Measurements from ENCODE around the gene RRAGA. TPM values are rescaled to one million over a fixed set of nuclear protein-coding genes. Genes with fewer than 3 reads are reported as not detected.

The RRAGA gene
- total and polyA plus RNA-seq, 2 donors (not counting 3 experiments of a cell fraction or from before 2014, with no cell fraction given): 81.2 to 88.3 TPM

DNA sequence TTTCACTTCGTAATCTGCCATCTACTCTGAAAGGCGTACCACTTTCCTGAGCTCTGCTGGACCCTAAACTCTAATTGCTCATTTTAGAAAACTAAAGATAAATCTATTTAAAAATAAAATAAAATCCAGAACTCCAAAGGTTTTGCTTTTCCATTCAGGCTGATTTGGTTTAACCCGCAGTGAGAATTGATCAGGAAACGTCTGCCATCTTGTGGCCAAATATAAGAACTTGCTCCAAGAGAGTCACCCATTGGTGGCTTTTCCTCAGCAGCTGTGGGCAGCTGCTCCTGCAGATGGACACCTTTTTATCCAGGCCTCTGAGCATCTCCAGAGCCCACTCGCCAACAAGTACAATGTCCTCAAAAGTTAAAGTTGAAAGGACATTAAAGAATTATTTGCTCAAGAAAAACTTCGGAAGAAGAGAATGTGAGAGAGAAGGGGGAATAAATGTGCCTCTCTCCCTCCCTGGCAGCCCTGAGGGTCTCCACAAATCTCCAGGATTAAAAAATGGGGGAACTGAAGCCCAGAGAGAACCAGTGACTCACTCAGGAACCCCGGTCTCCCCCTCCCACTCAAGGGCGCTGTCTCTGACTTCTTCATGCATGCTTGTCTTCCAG is 20.3 kb upstream of the RRAGA start:
- H2AFZ ChIP-seq (ENCODE audit: low read depth, low read length): no peak overlapping the region
- ChIA-PET POLR2A (no interaction called here), CTCF (interaction anchor here (0.6 to 6.9 kb wide), 37 partner anchors 10 to 1226 kb away, joined by 3 to 136 read pairs (median 4); partner anchors contain the start of gene RRAGA)
- DNase-seq (ENCODE audit: low read depth, low spot score): peak; percentile 59
- H3K9ac ChIP-seq (replicated peaks; ENCODE audit: extremely low read depth, insufficient read depth, low read length): no peak overlapping the region
- no peaks in the 10 kb centered on the region for H4K20me1 ChIP-seq (replicated peaks; ENCODE audit: control insufficient read depth, extremely low read depth, insufficient read depth, low read length)
- no peaks in the 10 kb centered on the region for H3K4me1 ChIP-seq (ENCODE audit: control insufficient read depth, extremely low read depth, insufficient read depth, low read length)
- H3K4me3 ChIP-seq (replicated peaks in 1 of 3; ENCODE audit: insufficient read depth in 1 of 3, low read depth in 1 of 3, low read length in 3 of 3): no peak overlapping the region
- peak; percentile 85 for FAIRE-seq
- no peaks in the 10 kb centered on the region for H3K36me3 ChIP-seq (ENCODE audit: control insufficient read depth in 2 of 2, extremely low read depth in 1 of 2, insufficient read depth in 2 of 2, low read length in 2 of 2)
- no TSS peak for BruUV-seq (replicated peaks)
- intact Hi-C loops (cut with micrococcal nuclease): loop anchor here (1.0 to 5.0 kb wide), 6 partner anchors 145 to 1502 kb away; no protein-coding TSS in a partner anchor
- dilution Hi-C loops (cut with MboI; ENCODE audit: extremely low pct_ligation_motif_present, low sequenced_read_pairs): no loop called here
- H3K9me3 ChIP-seq (replicated peaks; ENCODE audit: control insufficient read depth, insufficient read depth, low read length): no peaks in the 10 kb centered on the region
- TF ChIP-seq, protein P1, sequence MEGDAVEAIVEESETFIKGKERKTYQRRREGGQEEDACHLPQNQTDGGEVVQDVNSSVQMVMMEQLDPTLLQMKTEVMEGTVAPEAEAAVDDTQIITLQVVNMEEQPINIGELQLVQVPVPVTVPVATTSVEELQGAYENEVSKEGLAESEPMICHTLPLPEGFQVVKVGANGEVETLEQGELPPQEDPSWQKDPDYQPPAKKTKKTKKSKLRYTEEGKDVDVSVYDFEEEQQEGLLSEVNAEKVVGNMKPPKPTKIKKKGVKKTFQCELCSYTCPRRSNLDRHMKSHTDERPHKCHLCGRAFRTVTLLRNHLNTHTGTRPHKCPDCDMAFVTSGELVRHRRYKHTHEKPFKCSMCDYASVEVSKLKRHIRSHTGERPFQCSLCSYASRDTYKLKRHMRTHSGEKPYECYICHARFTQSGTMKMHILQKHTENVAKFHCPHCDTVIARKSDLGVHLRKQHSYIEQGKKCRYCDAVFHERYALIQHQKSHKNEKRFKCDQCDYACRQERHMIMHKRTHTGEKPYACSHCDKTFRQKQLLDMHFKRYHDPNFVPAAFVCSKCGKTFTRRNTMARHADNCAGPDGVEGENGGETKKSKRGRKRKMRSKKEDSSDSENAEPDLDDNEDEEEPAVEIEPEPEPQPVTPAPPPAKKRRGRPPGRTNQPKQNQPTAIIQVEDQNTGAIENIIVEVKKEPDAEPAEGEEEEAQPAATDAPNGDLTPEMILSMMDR (IDR thresholded peaks at IDR 0.05; ENCODE audit: extremely low read depth in 1 of 2, insufficient read depth in 1 of 2, low read depth in 1 of 2, low read length in 2 of 2): peak; percentile 58 to 66
- TF ChIP-seq, protein P2, sequence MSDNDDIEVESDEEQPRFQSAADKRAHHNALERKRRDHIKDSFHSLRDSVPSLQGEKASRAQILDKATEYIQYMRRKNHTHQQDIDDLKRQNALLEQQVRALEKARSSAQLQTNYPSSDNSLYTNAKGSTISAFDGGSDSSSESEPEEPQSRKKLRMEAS (IDR thresholded peaks at IDR 0.05; ENCODE audit: insufficient read depth, insufficient read length): no peak
- no peak overlapping the region for H3K4me2 ChIP-seq (ENCODE audit: insufficient read depth, low read length)
- H3K27me3 ChIP-seq (ENCODE audit: control insufficient read depth in 2 of 2, insufficient read depth in 2 of 2, low read length in 2 of 2): no peaks in the 10 kb centered on the region
- H3K9me1 ChIP-seq (replicated peaks; ENCODE audit: control insufficient read depth, extremely low read depth, insufficient read depth, low read length): no peaks in the 10 kb centered on the region
- H3K79me2 ChIP-seq (ENCODE audit: control insufficient read depth, insufficient read depth, low read length): no peaks in the 10 kb centered on the region
- H3K27ac ChIP-seq (ENCODE audit: insufficient read depth, low read depth, low read length): no peak overlapping the region

DNA sequence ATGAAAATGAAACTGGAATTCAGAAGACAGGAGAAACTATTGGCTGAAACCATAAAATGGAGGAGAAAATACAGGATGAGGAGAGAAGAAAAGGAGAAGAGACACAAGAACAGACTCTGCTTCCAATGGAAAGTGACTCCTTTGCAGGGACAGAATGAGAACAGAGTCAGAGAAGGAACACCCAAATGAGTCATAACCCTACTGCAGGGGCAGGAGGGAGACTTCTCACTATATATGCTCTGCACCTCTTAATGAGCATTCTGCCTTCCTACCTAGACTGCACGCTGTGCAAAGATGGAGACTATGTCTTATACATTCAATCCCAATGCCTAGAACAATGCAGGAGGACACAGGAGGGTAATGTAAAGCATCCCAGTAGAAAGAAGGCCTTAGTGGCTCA is 18.3 kb upstream of the RRAGA start:
- H3K4me2 ChIP-seq (ENCODE audit: insufficient read depth, low read length): no peak overlapping the region
- no peak overlapping the region for H3K27ac ChIP-seq (ENCODE audit: insufficient read depth, low read depth, low read length)
- POLR2A ChIA-PET: no interaction called here
- intact Hi-C loops (cut with micrococcal nuclease): no loop called here
- no peaks in the 10 kb centered on the region for H3K4me1 ChIP-seq (ENCODE audit: control insufficient read depth, extremely low read depth, insufficient read depth, low read length)
- H3K9ac ChIP-seq (replicated peaks; ENCODE audit: extremely low read depth, insufficient read depth, low read length): no peak overlapping the region
- no peak overlapping the region for H2AFZ ChIP-seq (ENCODE audit: low read depth, low read length)
- DNase-seq (ENCODE audit: low read depth, low spot score): no peak
- peaks cover 0 to 2% of the 10 kb centered on the region in 2 experiments for H3K27me3 ChIP-seq (ENCODE audit: control insufficient read depth in 2 of 2, insufficient read depth in 2 of 2, low read length in 2 of 2)
- H3K9me3 ChIP-seq (replicated peaks; ENCODE audit: control insufficient read depth, insufficient read depth, low read length): no peaks in the 10 kb centered on the region
- FAIRE-seq: no peak
- no peak overlapping the region for H3K4me3 ChIP-seq (replicated peaks in 1 of 3; ENCODE audit: insufficient read depth in 1 of 3, low read depth in 1 of 3, low read length in 3 of 3)
- BruUV-seq (replicated peaks): no TSS peak
- TF ChIP-seq POLR2AphosphoS5 (IDR thresholded peaks at IDR 0.05; ENCODE audit: insufficient read depth, low read depth, low read length) (no peak), EZH2 (IDR thresholded peaks at IDR 0.05; ENCODE audit: borderline replicate concordance, low read depth, low read length, severe bottlenecking) (no peak), POLR2A (IDR thresholded peaks at IDR 0.05; ENCODE audit: low read depth, low read length) (no peak), JUN (IDR thresholded peaks at IDR 0.05; ENCODE audit: borderline replicate concordance, insufficient read depth, insufficient read length, low read depth) (no peak), FOS (IDR thresholded peaks at IDR 0.05; ENCODE audit: borderline replicate concordance, insufficient read depth, low read length) (no peak)
- TF ChIP-seq, protein P2 (IDR thresholded peaks at IDR 0.05; ENCODE audit: insufficient read depth, insufficient read length): no peak
- CTCF ChIA-PET: interaction anchor here (2.7 kb wide), 1 partner anchor 426 kb away, joined by 22 read pairs; no protein-coding TSS in a partner anchor
- dilution Hi-C loops (cut with MboI; ENCODE audit: extremely low pct_ligation_motif_present, low sequenced_read_pairs): no loop called here
- H4K20me1 ChIP-seq (replicated peaks; ENCODE audit: control insufficient read depth, extremely low read depth, insufficient read depth, low read length): no peaks in the 10 kb centered on the region
- no peaks in the 10 kb centered on the region for H3K79me2 ChIP-seq (ENCODE audit: control insufficient read depth, insufficient read depth, low read length)
- H3K9me1 ChIP-seq (replicated peaks; ENCODE audit: control insufficient read depth, extremely low read depth, insufficient read depth, low read length): no peaks in the 10 kb centered on the region
- H3K36me3 ChIP-seq (ENCODE audit: control insufficient read depth in 2 of 2, extremely low read depth in 1 of 2, insufficient read depth in 2 of 2, low read length in 2 of 2): no peaks in the 10 kb centered on the region
